Bronchial epithelial cell (primary cell): ENCODE data around the gene PIWIL4. TPM values are rescaled to one million over a fixed set of nuclear protein-coding genes. Genes with fewer than 3 reads are reported as not detected.

Experiments used
- DNase-seq: peaks from one replicate; pipeline ENCODE4 v3.0.0-alpha.2; 2010; ENCODE audit warnings: low read depth
- FAIRE-seq: peaks from 2 replicates; lab custom pipeline; 2011; peaks lifted over from hg19 to GRCh38; lab: Jason Lieb, UNC
- H3K27me3 ChIP-seq: 2 replicates; pipeline ENCODE4 v1.5.1; 2011; ENCODE audit warnings: low read length; ENCODE audit not compliant: control insufficient read depth, insufficient read depth
- H3K36me3 ChIP-seq: 2 replicates; pipeline ENCODE4 v1.5.1; 2011; ENCODE audit warnings: low read length; ENCODE audit not compliant: control insufficient read depth, insufficient read depth
- H3K4me3 ChIP-seq: 2 replicates; pipeline ENCODE4 v1.5.1; 2011; ENCODE audit warnings: mild to moderate bottlenecking, low read depth, low read length, control low read depth
- CTCF ChIP-seq: IDR thresholded peaks from 2 replicates; pipeline ENCODE4 v1.5.1; 2011; ENCODE audit warnings: mild to moderate bottlenecking, moderate library complexity, low read length, control low read depth, inconsistent platforms; ENCODE audit not compliant: insufficient read depth, severe bottlenecking
- total RNA-seq: library from RNA; depleted of rRNA; stranded (reverse); fragments of >200 nt; gene quantifications from 2 replicates; pipeline ENCODE4 v1.2.1, GENCODE V29; 2014

Gene PIWIL4
- total RNA-seq, 1 donor from 2014 or later = 0.79 TPM

GRCh38 chr11:94656968-94657367 lies 89.8 kb downstream of the PIWIL4 start:
- H3K36me3 ChIP-seq = no peaks in the 10 kb centered on the region
- no peak for TF ChIP-seq CTCF
- DNase-seq (no peak), FAIRE-seq (no peak)
- H3K27me3 ChIP-seq = no peaks in the 10 kb centered on the region
- no peak overlapping the region for H3K4me3 ChIP-seq

- Histone ChIP-seq H3K36me3 (no peaks in the 10 kb centered on the region), H3K27me3 (no peaks in the 10 kb centered on the region), H3K4me3 (no peak overlapping the region)
- FAIRE-seq = no peak
- DNase-seq = no peak
- TF ChIP-seq CTCF = no peak
Measured at GRCh38 chr11:94657629-94658028, 90.5 kb downstream of the PIWIL4 start.

- DNase-seq (no peak), FAIRE-seq (no peak)
- TF ChIP-seq CTCF = no peak
- Histone ChIP-seq H3K27me3 (no peaks in the 10 kb centered on the region), H3K4me3 (no peak overlapping the region), H3K36me3 (no peaks in the 10 kb centered on the region)
Measured at GRCh38 chr11:94658386-94658785, 91.2 kb downstream of the PIWIL4 start.

DNA sequence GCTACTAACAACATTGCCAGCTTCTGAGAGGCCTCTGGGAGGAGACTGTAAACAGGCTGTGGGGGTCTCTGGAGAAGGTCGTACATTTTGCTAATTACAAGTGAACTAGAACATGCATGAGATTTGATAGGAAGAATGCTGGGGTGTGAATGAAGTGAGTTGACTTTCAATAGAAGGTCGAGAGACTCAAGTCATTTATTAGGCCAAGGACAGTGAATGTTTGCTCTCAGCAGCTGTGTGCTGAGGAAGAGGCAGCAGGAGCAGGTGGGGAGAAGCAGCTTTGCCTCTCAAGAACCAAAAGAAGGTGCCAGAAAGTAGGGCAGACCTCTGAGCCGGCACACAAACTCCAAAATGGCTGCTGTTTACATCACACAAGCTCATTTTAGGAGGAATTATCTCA lies 91.7 kb downstream of the PIWIL4 start:
- no peaks in the 10 kb centered on the region for H3K27me3 ChIP-seq
- H3K36me3 ChIP-seq = no peaks in the 10 kb centered on the region
- DNase-seq = no peak
- H3K4me3 ChIP-seq = no peak overlapping the region
- TF ChIP-seq CTCF = no peak
- no peak for FAIRE-seq

DNA sequence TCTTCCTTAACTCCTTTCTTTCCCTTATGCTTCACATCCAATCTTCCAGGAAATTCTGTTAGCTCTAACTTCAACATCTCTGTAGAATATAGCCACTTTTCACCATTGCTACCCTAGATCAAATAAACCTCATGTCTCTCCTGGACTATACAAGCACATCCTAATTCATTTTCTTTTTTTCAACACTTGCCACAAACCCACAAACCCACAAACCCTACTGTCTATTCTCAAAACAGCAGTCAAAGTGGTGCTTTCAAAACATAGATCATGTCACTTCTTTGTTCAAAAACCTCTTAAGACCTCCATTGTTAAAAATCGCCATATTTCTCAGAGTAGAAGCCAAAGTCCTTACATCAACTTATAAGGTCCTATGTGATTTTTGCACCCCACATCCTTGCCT lies 94.3 kb downstream of the PIWIL4 start:
- DNase-seq (no peak), FAIRE-seq (no peak)
- no peak for TF ChIP-seq CTCF
- no peaks in the 10 kb centered on the region for H3K36me3 ChIP-seq
- no peaks in the 10 kb centered on the region for H3K27me3 ChIP-seq
- no peak overlapping the region for H3K4me3 ChIP-seq

DNA sequence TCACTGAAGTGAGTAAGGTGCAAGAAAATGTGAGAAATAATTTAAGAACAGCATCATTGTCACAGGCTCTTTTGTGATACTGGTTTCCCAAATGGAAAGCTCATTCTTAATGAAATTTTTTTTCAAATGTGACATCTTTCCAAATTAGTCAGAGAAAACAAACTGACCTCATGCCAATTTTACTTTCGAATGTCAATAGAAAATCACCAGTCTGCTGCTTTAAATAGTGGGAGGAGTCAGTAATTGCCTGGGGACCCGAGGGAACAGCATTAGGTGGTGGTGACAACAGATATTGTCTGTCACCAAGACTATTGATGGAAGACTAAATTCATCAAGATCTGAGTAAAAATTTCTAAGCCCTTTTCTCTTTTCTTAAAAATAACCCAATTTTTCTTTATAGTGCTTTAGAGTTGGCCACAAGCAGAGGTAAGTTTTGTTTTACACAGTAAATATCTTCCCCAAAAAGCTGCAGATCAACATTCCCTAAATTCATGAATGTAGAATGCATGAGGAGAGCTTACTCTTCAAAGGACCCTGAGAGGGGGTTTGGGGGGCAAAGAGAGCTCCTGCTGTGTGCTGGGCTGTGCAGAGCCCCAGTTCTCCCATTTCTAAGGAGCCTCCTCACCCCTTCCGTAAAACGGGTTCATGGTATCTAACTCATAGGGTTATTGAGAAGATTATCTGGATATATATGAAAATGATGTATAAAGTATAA lies 95.1 kb downstream of the PIWIL4 start:
- Histone ChIP-seq H3K27me3 (no peaks in the 10 kb centered on the region), H3K36me3 (no peaks in the 10 kb centered on the region), H3K4me3 (no peak overlapping the region)
- DNase-seq (no peak), FAIRE-seq (no peak)
- no peak for TF ChIP-seq CTCF
